Osteoblast (primary cell): ENCODE measurements around the gene MAPRE2. TPM values are rescaled to one million over a fixed set of nuclear protein-coding genes. Genes with fewer than 3 reads are reported as not detected.

Source experiments
- DNase-seq: peaks from one replicate; pipeline ENCODE4 v3.0.0; 2011; ENCODE audit warnings: low spot score, mixed read lengths; ENCODE audit not compliant: insufficient read length; ENCODE audit errors: missing footprints
- H2AFZ ChIP-seq: 2 replicates; pipeline ENCODE4 v1.6.0; 2011; ENCODE audit warnings: mild to moderate bottlenecking, low read length
- H3K27ac ChIP-seq: 2 replicates; pipeline ENCODE4 v1.5.1; 2011; ENCODE audit warnings: mild to moderate bottlenecking, low read depth, low read length, moderate library complexity
- H3K27me3 ChIP-seq: 2 replicates; pipeline ENCODE4 v1.6.0; 2012; ENCODE audit warnings: mild to moderate bottlenecking, control low read depth, inconsistent platforms, low read length, moderate library complexity; ENCODE audit not compliant: insufficient read depth
- H3K36me3 ChIP-seq: 2 replicates; pipeline ENCODE4 v1.5.1; 2011; ENCODE audit warnings: mild to moderate bottlenecking, low read length, control low read depth, moderate library complexity; ENCODE audit not compliant: insufficient read depth
- H3K4me1 ChIP-seq: 2 replicates; pipeline ENCODE4 v1.5.1; 2011; ENCODE audit warnings: mild to moderate bottlenecking, low read length, control low read depth, moderate library complexity; ENCODE audit not compliant: insufficient read depth
- H3K4me2 ChIP-seq: 2 replicates; pipeline ENCODE4 v1.6.0; 2011; ENCODE audit warnings: mild to moderate bottlenecking, low read length; ENCODE audit not compliant: insufficient read depth
- H3K4me3 ChIP-seq: fragments of 200-600 bp; sonication (generic); 3 replicates; pipeline ENCODE4 v1.5.1; 2012; ENCODE audit warnings: mild to moderate bottlenecking, low read length, inconsistent platforms; ENCODE audit not compliant: insufficient read depth
- H3K79me2 ChIP-seq: 2 replicates; pipeline ENCODE4 v1.6.0; 2012; ENCODE audit warnings: mild to moderate bottlenecking, low read length, control low read depth, inconsistent platforms; ENCODE audit not compliant: insufficient read depth
- H3K9me3 ChIP-seq: 2 replicates; pipeline ENCODE4 v1.5.1; 2011; ENCODE audit warnings: low read depth, low read length, control low read depth
- H4K20me1 ChIP-seq: 2 replicates; pipeline ENCODE4 v1.6.0; 2012; ENCODE audit warnings: mild to moderate bottlenecking, low read length, control low read depth; ENCODE audit not compliant: insufficient read depth
- CTCF ChIP-seq: IDR thresholded peaks from 2 replicates; pipeline ENCODE4 v1.5.1; 2011; ENCODE audit warnings: mild to moderate bottlenecking, low read depth, low read length, moderate library complexity; ENCODE audit errors: extremely low read depth
- total RNA-seq: library from RNA; depleted of rRNA; stranded (reverse); fragments of >200 nt; gene quantifications from 2 replicates; pipeline ENCODE4 v1.2.3, GENCODE V29; 2012

Gene MAPRE2
- total RNA-seq, 1 donor = 21.7 TPM

GRCh38 chr18:35096677-35097011 is 55.4 kb downstream of the MAPRE2 start:
- no peak for TF ChIP-seq CTCF
- Histone ChIP-seq H3K4me3 (no peak overlapping the region), H3K4me2 (no peak overlapping the region), H3K9me3 (no peaks in the 10 kb centered on the region), H3K36me3 (no peaks in the 10 kb centered on the region), H3K27ac (no peak overlapping the region), H3K4me1 (peaks cover 6% of the 10 kb centered on the region), H2AFZ (no peak overlapping the region), H3K27me3 (no peaks in the 10 kb centered on the region), H4K20me1 (no peaks in the 10 kb centered on the region), H3K79me2 (no peaks in the 10 kb centered on the region)
- no peak for DNase-seq

- Histone ChIP-seq H3K36me3 (no peaks in the 10 kb centered on the region), H3K9me3 (no peaks in the 10 kb centered on the region), H3K4me1 (peaks cover 6% of the 10 kb centered on the region), H3K27me3 (no peaks in the 10 kb centered on the region), H3K4me2 (no peak overlapping the region), H3K4me3 (no peak overlapping the region), H3K27ac (no peak overlapping the region), H3K79me2 (no peaks in the 10 kb centered on the region), H2AFZ (no peak overlapping the region), H4K20me1 (no peaks in the 10 kb centered on the region)
- no peak for TF ChIP-seq CTCF
- no peak for DNase-seq
Observed at GRCh38 chr18:35097195-35097594, 56.0 kb downstream of the MAPRE2 start.

GRCh38 chr18:35097763-35098162 is 56.5 kb downstream of the MAPRE2 start:
- Histone ChIP-seq H3K4me3 (no peak overlapping the region), H3K27me3 (no peaks in the 10 kb centered on the region), H3K4me1 (peaks cover 6% of the 10 kb centered on the region), H3K36me3 (no peaks in the 10 kb centered on the region), H4K20me1 (no peaks in the 10 kb centered on the region), H2AFZ (no peak overlapping the region), H3K79me2 (no peaks in the 10 kb centered on the region), H3K9me3 (no peaks in the 10 kb centered on the region), H3K27ac (no peak overlapping the region), H3K4me2 (no peak overlapping the region)
- TF ChIP-seq CTCF = no peak
- no peak for DNase-seq

- Histone ChIP-seq H3K4me1 (peaks cover 6% of the 10 kb centered on the region), H3K36me3 (no peaks in the 10 kb centered on the region), H3K27me3 (no peaks in the 10 kb centered on the region), H3K27ac (no peak overlapping the region), H3K9me3 (no peaks in the 10 kb centered on the region), H3K4me2 (no peak overlapping the region), H3K79me2 (no peaks in the 10 kb centered on the region), H2AFZ (no peak overlapping the region), H3K4me3 (no peak overlapping the region), H4K20me1 (no peaks in the 10 kb centered on the region)
- no peak for DNase-seq
- no peak for TF ChIP-seq CTCF
Observed at GRCh38 chr18:35099911-35100310, 58.7 kb downstream of the MAPRE2 start.
